B cell (primary cell): ENCODE results near the gene CEP85. TPM values are rescaled to one million over a fixed set of nuclear protein-coding genes. Genes with fewer than 3 reads are reported as not detected.

Experiments used
- ATAC-seq: fragments of 200-7000 bp; cut with Tn5 transposase; one replicate; pipeline ENCODE4 v1.10.0; 2021; ENCODE audit warnings: low read depth, mild to moderate bottlenecking, moderate number of reproducible peaks, moderate library complexity
- CTCF ChIA-PET: fragments of 350-600 bp; sonication (Branson Sonifier 250); formaldehyde crosslinking; loops from one replicate; lab custom pipeline; 2021; ENCODE audit warnings: antibody characterized with exemption, inconsistent platforms; lab: Charles Lee
- POLR2A ChIA-PET: fragments of 350-600 bp; sonication (Branson Sonifier 250); formaldehyde crosslinking; loops from one replicate; lab custom pipeline; 2021; ENCODE audit warnings: antibody characterized with exemption; lab: Charles Lee
- DNase-seq: peaks from one replicate; pipeline ENCODE4 v3.0.0; 2013
- H2AFZ ChIP-seq: 2 replicates; pipeline ENCODE4 v1.6.1; 2012; ENCODE audit warnings: mild to moderate bottlenecking, low read depth, low read length; ENCODE audit not compliant: insufficient read depth, poor library complexity, severe bottlenecking
- H3K27ac ChIP-seq, 2 donors: 1 replicate in 1 of 2; 2 replicates in 1 of 2; pipeline ENCODE4 v1.5.1; 2012 to 2013; ENCODE audit warnings: low read length in 2 of 2, mild to moderate bottlenecking in 2 of 2, moderate library complexity in 1 of 2
- H3K27me3 ChIP-seq, 4 experiments: fragments of 200-600 bp in 1 of 4; sonication (generic) in 1 of 4; replicated peaks in 1 of 4; 1 replicate in 2 of 4; 2 replicates in 2 of 4; pipeline versions ENCODE4 v1.6.1 to v1.7.0; 2013 to 2016; ENCODE audit warnings: low read length in 3 of 4, mild to moderate bottlenecking in 2 of 4, mixed read lengths in 1 of 4, moderate library complexity in 1 of 4; ENCODE audit not compliant: insufficient read depth in 4 of 4, control insufficient read depth in 3 of 4; ENCODE audit errors: control extremely low read depth in 1 of 4
- H3K36me3 ChIP-seq, 2 experiments: replicated peaks in 1 of 2; 1 replicate in 1 of 2; 2 replicates in 1 of 2; pipeline versions ENCODE4 v1.6.1 to v1.7.1; 2013; ENCODE audit warnings: low read length in 1 of 2; ENCODE audit not compliant: insufficient read depth in 2 of 2, control insufficient read depth in 1 of 2; ENCODE audit errors: control extremely low read depth in 1 of 2, extremely low read depth in 1 of 2
- H3K4me1 ChIP-seq, 2 donors: fragments of 200-600 bp in 1 of 2; sonication (generic) in 1 of 2; 1 replicate in 1 of 2; 2 replicates in 1 of 2; pipeline versions ENCODE4 v1.5.1 to v1.6.1; 2013 to 2017; ENCODE audit warnings: low read length in 2 of 2; ENCODE audit not compliant: control insufficient read depth in 2 of 2, insufficient read depth in 2 of 2
- H3K4me2 ChIP-seq: replicated peaks from 2 replicates; pipeline ENCODE3; 2012; ENCODE audit warnings: mild to moderate bottlenecking, low read depth, low read length; ENCODE audit not compliant: poor library complexity, severe bottlenecking
- H3K4me3 ChIP-seq, 5 experiments: fragments of 200-600 bp in 1 of 5; sonication (generic) in 1 of 5; 1 replicate in 3 of 5; 2 replicates in 2 of 5; pipeline versions ENCODE4 v1.5.1 to v1.7.0; 2011 to 2016; ENCODE audit warnings: low read length in 4 of 5, mild to moderate bottlenecking in 4 of 5, low read depth in 2 of 5, control low read depth in 1 of 5, moderate library complexity in 1 of 5; ENCODE audit not compliant: insufficient read depth in 1 of 5; ENCODE audit errors: control extremely low read depth in 1 of 5, extremely low read depth in 1 of 5
- H3K79me2 ChIP-seq: fragments of 200-600 bp; sonication (generic); one replicate; pipeline ENCODE4 v1.6.0; 2016; ENCODE audit warnings: low read length; ENCODE audit not compliant: control insufficient read depth, insufficient read depth
- H3K9ac ChIP-seq: fragments of 200-600 bp; sonication (generic); 2 replicates; pipeline ENCODE4 v1.6.1; 2017; ENCODE audit warnings: mild to moderate bottlenecking, low read length, moderate library complexity
- H3K9me3 ChIP-seq, 3 donors: one replicate each; pipeline versions ENCODE4 v1.6.1 to v1.7.1; 2013; ENCODE audit warnings: low read length in 2 of 3; ENCODE audit not compliant: control insufficient read depth in 2 of 3, insufficient read depth in 1 of 3; ENCODE audit errors: control extremely low read depth in 1 of 3
- H4K20me1 ChIP-seq: 2 replicates; pipeline ENCODE4 v1.6.0; 2012; ENCODE audit warnings: mild to moderate bottlenecking, low read length; ENCODE audit not compliant: insufficient read depth, control insufficient read depth, poor library complexity, severe bottlenecking
- H3K27ac Mint-ChIP-seq: one replicate; pipeline ENCODE4 v1.8.0; 2021; ENCODE audit warnings: mixed read lengths
- H3K27me3 Mint-ChIP-seq: one replicate; pipeline ENCODE4 v1.8.0; 2021; ENCODE audit warnings: mixed read lengths
- H3K4me1 Mint-ChIP-seq: one replicate; pipeline ENCODE4 v1.8.0; 2021; ENCODE audit warnings: mixed read lengths
- H3K4me3 Mint-ChIP-seq: one replicate; pipeline ENCODE4 v1.8.0; 2021; ENCODE audit warnings: mixed read lengths
- H3K9me3 Mint-ChIP-seq: one replicate; pipeline ENCODE4 v1.8.0; 2022; ENCODE audit warnings: mixed read lengths; ENCODE audit not compliant: insufficient read depth
- EZH2 ChIP-seq: IDR thresholded peaks from 2 replicates; pipeline ENCODE4 v1.6.1; 2012; ENCODE audit warnings: borderline replicate concordance, low read depth, mild to moderate bottlenecking, moderate library complexity, low read length; ENCODE audit not compliant: insufficient read depth, poor library complexity, severe bottlenecking
- WGBS: methylation state at CpG from one replicate; pipeline ENCODE4 v1.1.5; 2013; ENCODE audit warnings: missing lambda C conversion rate; ENCODE audit not compliant: insufficient coverage; 5-methylcytosine and 5-hydroxymethylcytosine counted together
- intact Hi-C: fragments of 100-400 bp; cut with micrococcal nuclease; formaldehyde crosslinking; loops from one replicate; pipeline ENCODE4 v1.10.0; 2022
- polyA plus RNA-seq: library from polyadenylated mRNA; depleted of rRNA; stranded (reverse); fragments of >200 nt; gene quantifications from 2 replicates; pipeline ENCODE4 v1.2.3, GENCODE V29; 2012
- total RNA-seq, 2 donors: library from RNA; stranded (reverse); fragments of 120-200 nt in 1 of 2; gene quantifications; 1 replicate in 1 of 2; 2 replicates in 1 of 2; pipeline versions ENCODE4 v1.2.3 to v1.2.4, GENCODE V29; 2013 to 2022
- TF ChIP-seq, protein P1 (sequence below): fragments of 200-600 bp; IDR thresholded peaks from one replicate; pipeline ENCODE4 v1.8.0; 2022; ENCODE audit warnings: antibody characterized with exemption, mild to moderate bottlenecking

The CEP85 gene
- total and polyA plus RNA-seq, 2 donors (not counting 1 experiment from before 2014, with no cell fraction given): 16.2 to 16.3 TPM

DNA sequence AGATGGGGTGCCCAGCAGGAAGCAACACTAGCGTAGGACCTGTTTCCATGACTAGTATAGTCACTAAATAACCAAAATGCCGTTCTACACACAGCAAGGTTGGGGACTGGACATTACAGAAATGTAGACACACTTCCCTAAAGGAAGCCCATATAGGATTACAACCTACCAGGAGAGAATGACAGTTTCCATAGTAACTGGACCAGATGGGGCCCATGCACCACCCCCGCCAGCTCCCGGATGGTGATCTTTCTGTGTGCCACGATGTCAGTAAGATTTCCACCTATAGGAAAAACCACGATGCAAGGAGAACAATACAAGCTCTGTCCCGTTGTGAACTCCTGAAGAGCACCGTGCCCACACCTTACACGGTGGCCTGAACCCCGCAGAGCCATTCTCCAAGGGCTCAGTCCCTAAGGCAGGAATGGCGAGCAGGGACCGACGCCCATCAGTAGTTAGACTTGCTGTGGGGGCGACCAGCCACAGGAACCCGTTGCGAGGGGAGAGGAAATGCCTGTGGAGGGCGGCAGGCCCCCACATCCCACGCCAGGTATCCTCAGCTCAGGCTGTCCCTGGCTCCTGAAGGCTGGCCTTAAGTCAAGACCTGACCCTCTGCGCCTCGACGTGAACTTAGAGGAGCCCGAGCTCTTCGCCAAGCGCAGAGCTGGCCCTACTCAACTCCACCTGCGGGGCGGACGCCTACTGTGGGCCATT lies 13.6 kb upstream of the CEP85 start:
- peaks cover 3 to 5% of the 10 kb centered on the region in 2 donors for H3K4me1 ChIP-seq
- TF ChIP-seq EZH2: no peak
- TF ChIP-seq, protein P1, sequence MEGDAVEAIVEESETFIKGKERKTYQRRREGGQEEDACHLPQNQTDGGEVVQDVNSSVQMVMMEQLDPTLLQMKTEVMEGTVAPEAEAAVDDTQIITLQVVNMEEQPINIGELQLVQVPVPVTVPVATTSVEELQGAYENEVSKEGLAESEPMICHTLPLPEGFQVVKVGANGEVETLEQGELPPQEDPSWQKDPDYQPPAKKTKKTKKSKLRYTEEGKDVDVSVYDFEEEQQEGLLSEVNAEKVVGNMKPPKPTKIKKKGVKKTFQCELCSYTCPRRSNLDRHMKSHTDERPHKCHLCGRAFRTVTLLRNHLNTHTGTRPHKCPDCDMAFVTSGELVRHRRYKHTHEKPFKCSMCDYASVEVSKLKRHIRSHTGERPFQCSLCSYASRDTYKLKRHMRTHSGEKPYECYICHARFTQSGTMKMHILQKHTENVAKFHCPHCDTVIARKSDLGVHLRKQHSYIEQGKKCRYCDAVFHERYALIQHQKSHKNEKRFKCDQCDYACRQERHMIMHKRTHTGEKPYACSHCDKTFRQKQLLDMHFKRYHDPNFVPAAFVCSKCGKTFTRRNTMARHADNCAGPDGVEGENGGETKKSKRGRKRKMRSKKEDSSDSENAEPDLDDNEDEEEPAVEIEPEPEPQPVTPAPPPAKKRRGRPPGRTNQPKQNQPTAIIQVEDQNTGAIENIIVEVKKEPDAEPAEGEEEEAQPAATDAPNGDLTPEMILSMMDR: no peak
- no peaks in the 10 kb centered on the region for H4K20me1 ChIP-seq
- peaks cover 0 to 11% (median 5%) of the 10 kb centered on the region in 4 experiments for H3K27me3 ChIP-seq
- Mint-ChIP-seq H3K4me3 (no peak overlapping the region), H3K27me3 (peaks cover 19% of the 10 kb centered on the region), H3K4me1 (peaks cover 9% of the 10 kb centered on the region), H3K9me3 (no peaks in the 10 kb centered on the region), H3K27ac (no peak overlapping the region)
- 80% methylated on average over 18 of the region's 27 CpGs for WGBS
- H3K4me3 ChIP-seq: no peak overlapping the region
- H3K9me3 ChIP-seq: no peaks in the 10 kb centered on the region
- H3K36me3 ChIP-seq: no peaks in the 10 kb centered on the region
- no peak for DNase-seq
- intact Hi-C loops: no loop called here
- no peak for ATAC-seq
- H2AFZ ChIP-seq: no peak overlapping the region
- CTCF ChIA-PET: interaction anchor here (2.4 kb wide), 1 partner anchor 13 kb away, joined by 7 read pairs; no protein-coding TSS in a partner anchor
- POLR2A ChIA-PET: no interaction called here
- H3K4me2 ChIP-seq: no peak overlapping the region
- H3K79me2 ChIP-seq: no peaks in the 10 kb centered on the region
- H3K9ac ChIP-seq: no peak overlapping the region
- H3K27ac ChIP-seq: no peak overlapping the region

DNA sequence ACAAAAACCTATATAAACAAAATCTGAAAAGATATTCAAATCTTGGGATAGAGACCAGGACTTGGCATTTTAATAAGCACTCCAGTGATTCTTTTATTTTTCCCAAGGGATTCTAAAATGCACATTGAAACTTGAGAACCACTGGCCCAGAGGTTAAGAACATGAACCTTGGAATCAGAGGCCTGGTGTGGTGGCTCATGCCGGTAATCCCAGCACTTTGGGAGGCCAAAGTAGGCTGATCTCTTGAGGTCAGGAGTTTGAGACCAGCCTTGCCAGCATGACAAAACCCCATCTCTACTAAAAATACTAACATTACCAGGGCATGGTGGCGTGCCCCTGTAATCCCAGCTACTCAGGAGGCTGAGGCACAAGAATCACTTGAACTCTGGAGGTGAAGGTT lies 12.9 kb upstream of the CEP85 start:
- Histone ChIP-seq H3K79me2 (no peaks in the 10 kb centered on the region), H3K27ac (no peak overlapping the region), H2AFZ (no peak overlapping the region), H3K36me3 (no peaks in the 10 kb centered on the region), H4K20me1 (no peaks in the 10 kb centered on the region), H3K9ac (no peak overlapping the region), H3K4me3 (no peak overlapping the region), H3K9me3 (no peaks in the 10 kb centered on the region), H3K4me1 (peaks cover 9 to 12% of the 10 kb centered on the region in 2 donors), H3K27me3 (peaks cover 0 to 18% (median 8%) of the 10 kb centered on the region in 4 experiments), H3K4me2 (no peak overlapping the region)
- WGBS: no CpG with 5 or more reads among the region's 2 CpGs
- no peaks in the 10 kb centered on the region for H3K9me3 Mint-ChIP-seq
- no peak overlapping the region for H3K4me3 Mint-ChIP-seq
- TF ChIP-seq EZH2: no peak
- TF ChIP-seq, protein P1: no peak
- ATAC-seq: no peak
- POLR2A ChIA-PET: no interaction called here
- no peak overlapping the region for H3K27ac Mint-ChIP-seq
- H3K4me1 Mint-ChIP-seq: peaks cover 15% of the 10 kb centered on the region
- no peak for DNase-seq
- intact Hi-C loops: no loop called here
- CTCF ChIA-PET: interaction anchor here (2.4 kb wide), 1 partner anchor 12 kb away, joined by 7 read pairs; no protein-coding TSS in a partner anchor
- peaks cover 25% of the 10 kb centered on the region for H3K27me3 Mint-ChIP-seq
